Mucosa of rectum (tissue), 2 donors: ENCODE measurements around the gene COLEC11.
"Not testable (repeated sequence)": the region's sequence is repeated elsewhere in the genome, so short reads cannot be mapped to it uniquely, and the experiment has no call there.

Experiments used
- H3K27ac ChIP-seq, 2 donors: one replicate each; pipeline ENCODE4 v1.7.0; 2013; ENCODE audit warnings: inconsistent platforms in 2 of 2, low read depth in 2 of 2, low read length in 2 of 2
- H3K27me3 ChIP-seq, 2 donors: one replicate each; pipeline ENCODE4 v1.7.0; 2013; ENCODE audit warnings: low read length in 2 of 2; ENCODE audit not compliant: control insufficient read depth in 2 of 2, insufficient read depth in 2 of 2
- H3K36me3 ChIP-seq, 2 donors: one replicate each; pipeline ENCODE4 v1.7.0; 2013; ENCODE audit warnings: low read length in 2 of 2; ENCODE audit not compliant: control insufficient read depth in 2 of 2, insufficient read depth in 2 of 2
- H3K4me1 ChIP-seq, 2 donors: one replicate each; pipeline ENCODE4 v1.7.0; 2013; ENCODE audit warnings: low read length in 2 of 2, mild to moderate bottlenecking in 1 of 2; ENCODE audit not compliant: control insufficient read depth in 2 of 2, insufficient read depth in 2 of 2
- H3K4me3 ChIP-seq, 2 donors: one replicate each; pipeline ENCODE4 v1.7.0; 2013; ENCODE audit warnings: low read length in 2 of 2
- H3K9ac ChIP-seq, 2 donors: one replicate each; pipeline ENCODE4 v1.7.0; 2013; ENCODE audit warnings: low read length in 2 of 2, low read depth in 1 of 2, mild to moderate bottlenecking in 1 of 2
- H3K9me3 ChIP-seq, 2 donors: one replicate each; pipeline ENCODE4 v1.7.0; 2013; ENCODE audit warnings: low read length in 2 of 2; ENCODE audit not compliant: control insufficient read depth in 2 of 2
- donor health status: healthy.
- donor health status: Normal muscosa, but diverticular disease.

The COLEC11 gene

GRCh38 chr2:3569656-3570055 lies 25.3 kb upstream of the COLEC11 start:
- H3K4me1 ChIP-seq, H3K27ac ChIP-seq, H3K4me3 ChIP-seq, H3K9ac ChIP-seq, H3K9me3 ChIP-seq, H3K36me3 ChIP-seq, H3K27me3 ChIP-seq: not testable (repeated sequence)

DNA sequence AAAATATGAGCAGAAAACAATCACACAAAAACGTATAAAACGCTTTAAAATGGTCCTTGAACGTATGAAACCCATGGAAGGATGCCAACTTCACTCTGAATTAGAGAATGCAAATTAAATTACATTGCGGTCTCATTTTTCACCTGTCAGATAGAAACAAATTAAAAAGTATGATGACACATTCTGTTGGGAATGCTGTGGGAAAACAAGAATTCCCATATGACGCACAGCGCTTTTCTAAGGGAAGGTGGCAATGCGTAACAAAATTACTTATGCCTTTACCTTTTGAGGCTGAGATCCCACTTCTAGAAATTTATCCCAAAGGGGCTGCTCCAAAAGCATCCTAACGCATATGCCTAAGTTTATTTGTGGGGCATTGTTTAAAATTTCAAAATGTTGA lies 23.6 kb upstream of the COLEC11 start:
- H3K9ac ChIP-seq, result no peak overlapping the region
- H3K4me1 ChIP-seq, result peaks cover 3 to 5% of the 10 kb centered on the region in 2 donors
- H3K9me3 ChIP-seq, result no peaks in the 10 kb centered on the region
- no peaks in the 10 kb centered on the region for H3K27me3 ChIP-seq
- no peak overlapping the region for H3K27ac ChIP-seq
- no peak overlapping the region for H3K4me3 ChIP-seq
- no peaks in the 10 kb centered on the region for H3K36me3 ChIP-seq

GRCh38 chr2:3572620-3573019 lies 22.3 kb upstream of the COLEC11 start:
- Histone ChIP-seq H3K36me3 (peaks cover under 1 to 10% of the 10 kb centered on the region in 2 donors), H3K4me1 (peaks cover 8 to 10% of the 10 kb centered on the region in 2 donors), H3K27me3 (no peaks in the 10 kb centered on the region), H3K9me3 (no peaks in the 10 kb centered on the region), H3K4me3 (no peak overlapping the region), H3K9ac (no peak overlapping the region), H3K27ac (no peak overlapping the region)

- Histone ChIP-seq H3K4me3 (peak overlapping the region in 1 of 2 donors; percentile 76), H3K27ac (no peak overlapping the region), H3K9ac (no peak overlapping the region), H3K27me3 (no peaks in the 10 kb centered on the region), H3K9me3 (no peaks in the 10 kb centered on the region), H3K36me3 (peaks cover 16 to 25% of the 10 kb centered on the region in 2 donors), H3K4me1 (peaks cover 11 to 12% of the 10 kb centered on the region in 2 donors)
Observed at GRCh38 chr2:3574155-3574554, 20.8 kb upstream of the COLEC11 start.

GRCh38 chr2:3575534-3576262 lies 19.2 kb upstream of the COLEC11 start:
- no peaks in the 10 kb centered on the region for H3K9me3 ChIP-seq
- no peaks in the 10 kb centered on the region for H3K27me3 ChIP-seq
- peak overlapping the region; percentile 83 to 94 for H3K9ac ChIP-seq
- peak overlapping the region; percentile 86 to 89 for H3K27ac ChIP-seq
- peaks cover 11 to 12% of the 10 kb centered on the region in 2 donors for H3K4me1 ChIP-seq
- H3K36me3 ChIP-seq, result peaks cover 30 to 38% of the 10 kb centered on the region in 2 donors
- H3K4me3 ChIP-seq, result peak overlapping the region; percentile 76 to 89

- not testable (repeated sequence) for H3K9me3 ChIP-seq, H3K27me3 ChIP-seq
- peaks cover 36 to 44% of the 10 kb centered on the region in 2 donors for H3K36me3 ChIP-seq
- peak overlapping the region; percentile 76 to 89 for H3K4me3 ChIP-seq
- H3K9ac ChIP-seq, result peak overlapping the region; percentile 83 to 94
- peak overlapping the region; percentile 86 to 89 for H3K27ac ChIP-seq
- peaks cover 11 to 12% of the 10 kb centered on the region in 2 donors for H3K4me1 ChIP-seq
Observed at GRCh38 chr2:3576263-3576630, 18.7 kb upstream of the COLEC11 start.

DNA sequence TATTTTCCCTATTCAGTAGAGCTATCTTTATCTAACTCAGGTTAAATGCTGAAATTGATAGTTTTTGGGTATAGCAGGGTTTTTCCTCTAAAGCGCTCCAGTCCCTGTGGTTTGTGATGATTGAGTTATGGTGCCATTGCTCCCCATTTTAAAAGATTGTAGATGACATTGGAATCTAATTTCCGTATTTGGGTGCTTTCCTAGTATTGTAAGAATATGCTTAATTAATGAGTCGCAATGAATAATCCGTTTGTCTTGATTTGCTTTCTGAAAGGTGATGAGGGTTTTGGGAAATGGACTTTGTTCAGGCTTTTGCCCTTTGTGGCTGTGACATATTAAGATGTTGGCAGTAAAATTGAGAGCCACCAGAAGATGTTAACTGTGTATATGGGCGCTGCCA lies 15.9 kb upstream of the COLEC11 start:
- no peaks in the 10 kb centered on the region for H3K9me3 ChIP-seq
- no peak overlapping the region for H3K27ac ChIP-seq
- H3K27me3 ChIP-seq, result no peaks in the 10 kb centered on the region
- H3K4me1 ChIP-seq, result peaks cover 11 to 12% of the 10 kb centered on the region in 2 donors
- no peak overlapping the region for H3K9ac ChIP-seq
- peaks cover 52 to 55% of the 10 kb centered on the region in 2 donors for H3K36me3 ChIP-seq
- no peak overlapping the region for H3K4me3 ChIP-seq

DNA sequence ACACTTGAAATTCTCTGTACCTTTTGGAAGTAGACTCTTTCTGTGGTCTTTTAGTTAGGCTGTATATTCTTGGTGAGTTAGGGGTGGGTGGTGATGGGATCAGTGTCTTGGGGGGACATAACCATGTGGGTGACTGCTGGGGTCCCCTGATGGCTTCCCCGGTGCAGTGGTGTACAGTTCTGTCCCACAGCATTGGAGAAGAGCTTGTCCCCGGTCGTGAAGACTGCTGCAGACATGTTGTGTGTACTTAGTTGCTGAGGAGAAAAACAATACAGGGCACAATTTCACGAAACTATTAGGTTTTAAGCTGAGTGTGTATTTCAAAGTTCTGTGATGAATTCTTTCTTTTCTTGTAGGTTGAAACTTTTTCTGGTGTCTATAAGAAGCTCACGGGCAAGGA lies 14.5 kb upstream of the COLEC11 start:
- H3K36me3 ChIP-seq, result peaks cover 52 to 64% of the 10 kb centered on the region in 2 donors
- no peak overlapping the region for H3K4me3 ChIP-seq
- H3K27me3 ChIP-seq, result no peaks in the 10 kb centered on the region
- H3K27ac ChIP-seq, result no peak overlapping the region
- no peaks in the 10 kb centered on the region for H3K9me3 ChIP-seq
- H3K9ac ChIP-seq, result no peak overlapping the region
- H3K4me1 ChIP-seq, result peaks cover 11 to 12% of the 10 kb centered on the region in 2 donors

DNA sequence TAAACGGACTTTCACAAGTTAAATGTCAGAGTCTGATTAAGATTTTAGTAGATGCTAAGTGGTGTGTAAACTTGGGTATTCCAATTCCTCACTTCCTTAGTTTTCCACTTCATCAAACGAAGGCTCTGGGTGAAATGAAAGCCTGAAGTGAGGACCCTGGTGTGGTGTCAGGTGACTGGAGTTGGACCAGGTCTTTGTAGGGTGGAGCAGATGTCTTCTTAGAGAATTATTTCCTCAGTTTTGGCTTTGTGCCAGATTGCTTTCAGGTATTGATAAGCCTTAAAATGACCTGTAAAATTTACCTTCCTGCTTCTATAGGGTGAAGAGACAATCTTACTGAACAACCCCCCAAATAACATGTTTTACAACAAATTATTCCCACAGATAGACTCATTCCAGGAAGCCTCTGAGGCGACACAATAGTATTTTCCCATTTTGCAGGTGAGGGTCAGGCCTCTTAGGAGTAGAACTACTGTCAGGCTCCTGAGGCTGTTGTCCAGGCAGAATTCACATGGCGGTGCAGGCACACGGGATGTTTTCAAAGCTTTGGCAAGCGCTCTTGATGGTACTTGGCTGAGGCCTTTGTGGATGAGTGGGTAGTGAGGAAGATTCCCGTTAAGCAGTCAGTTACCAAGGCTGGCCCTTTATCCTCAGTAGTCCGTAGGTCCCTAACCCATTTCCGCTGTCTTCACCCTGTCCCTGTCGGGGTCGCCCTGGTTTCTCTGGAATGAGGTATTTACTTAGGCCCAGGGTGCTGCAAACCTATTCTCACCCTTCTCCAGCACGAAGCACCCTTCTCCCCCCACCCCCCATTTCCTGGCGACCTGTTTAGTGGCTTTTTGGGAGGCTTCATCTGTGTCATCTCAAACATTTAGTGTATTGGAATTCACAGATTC lies 13.3 kb upstream of the COLEC11 start:
- Histone ChIP-seq H3K27ac (no peak overlapping the region), H3K27me3 (no peaks in the 10 kb centered on the region), H3K4me1 (peaks cover 5 to 16% of the 10 kb centered on the region in 2 donors), H3K36me3 (peaks cover 52 to 62% of the 10 kb centered on the region in 2 donors), H3K9me3 (no peaks in the 10 kb centered on the region), H3K9ac (no peak overlapping the region), H3K4me3 (no peak overlapping the region)

DNA sequence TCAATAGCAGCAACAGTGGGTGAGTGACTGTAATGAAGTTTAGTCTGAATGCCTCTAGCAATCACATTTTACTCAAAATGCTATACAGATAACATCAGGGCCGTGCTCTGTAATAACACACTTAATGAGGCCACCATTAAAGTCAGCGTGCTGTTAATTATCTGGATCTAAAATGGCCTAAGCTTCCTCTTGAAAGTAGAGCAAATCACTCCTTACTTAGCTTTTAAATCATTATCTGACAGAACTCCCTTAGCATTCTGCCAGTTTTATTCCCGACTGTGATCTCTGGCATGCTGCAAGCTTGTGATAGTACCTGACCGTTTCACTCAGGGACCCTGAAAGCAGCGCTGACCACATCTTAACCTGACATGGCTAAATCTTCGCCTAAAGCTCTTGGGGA lies 10.8 kb upstream of the COLEC11 start:
- H3K9me3 ChIP-seq, result no peaks in the 10 kb centered on the region
- peak overlapping the region in 1 of 2 donors; percentile 83 for H3K27ac ChIP-seq
- no peak overlapping the region for H3K9ac ChIP-seq
- peaks cover 0 to 9% of the 10 kb centered on the region in 2 donors for H3K4me1 ChIP-seq
- peaks cover 36 to 40% of the 10 kb centered on the region in 2 donors for H3K36me3 ChIP-seq
- no peaks in the 10 kb centered on the region for H3K27me3 ChIP-seq
- no peak overlapping the region for H3K4me3 ChIP-seq
